GM12801 (cell line): Measurements from ENCODE around the gene NPAS2.

Source experiments
- CTCF ChIP-seq: IDR thresholded peaks from one replicate; pipeline ENCODE4 v1.5.1; 2011; ENCODE audit warnings: control low read depth; ENCODE audit not compliant: insufficient read length; ENCODE audit errors: extremely low read depth

Gene NPAS2

DNA sequence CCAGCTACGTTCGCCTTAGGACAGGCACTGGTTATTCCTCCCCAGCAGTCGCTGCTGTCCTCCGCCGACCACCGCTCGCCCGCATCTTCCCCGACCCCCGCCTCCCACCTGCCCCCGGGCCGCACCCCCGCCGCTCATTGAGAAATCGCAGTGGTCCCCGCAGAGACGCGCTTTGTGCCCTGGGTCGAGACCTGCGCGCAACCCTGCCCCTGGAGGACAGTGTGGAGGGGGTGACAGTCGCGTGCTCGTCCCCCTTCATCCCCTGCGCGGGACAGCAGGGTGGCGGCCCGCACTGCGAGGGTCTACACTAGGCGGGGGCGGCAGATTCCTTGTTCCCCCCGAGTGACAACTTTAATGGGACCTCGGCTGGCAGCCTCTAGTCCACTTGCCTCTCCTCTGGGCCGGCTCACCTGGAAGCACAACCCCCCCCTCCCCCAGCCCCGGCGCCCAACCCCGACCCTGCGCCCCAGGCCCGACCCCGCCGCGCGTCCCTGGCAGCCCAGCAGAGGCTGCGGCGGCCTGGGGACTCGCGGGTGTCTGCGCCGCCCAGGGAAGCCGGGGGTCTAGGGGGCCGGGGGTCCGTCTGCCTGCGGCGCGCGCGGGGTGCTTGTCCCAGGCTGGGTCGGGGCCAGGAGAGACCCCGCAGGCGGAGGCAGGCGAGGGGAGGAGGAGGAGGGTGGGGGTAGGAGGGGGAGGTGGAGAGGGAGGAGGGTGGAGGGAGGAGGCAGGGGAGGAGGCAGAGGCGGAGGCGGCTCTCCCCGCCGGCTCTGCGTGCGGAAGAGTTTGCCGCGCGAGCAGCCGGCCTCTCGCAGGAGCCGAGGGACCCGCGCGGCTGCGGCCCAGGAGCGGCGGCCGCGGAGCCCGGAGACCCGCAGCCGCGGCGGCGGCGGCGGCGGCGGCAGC, at the start of gene NPAS2:
Gene NPAS2, plus strand, starts transcription at position 770 of the 903 bp plus-strand sequence. CDS start 84,616 bp downstream, outside the sequence.
- no peak for TF ChIP-seq CTCF

GRCh38 chr2:100771125-100771524, 48.8 kb upstream of the NPAS2 start:
- TF ChIP-seq CTCF: no peak

DNA sequence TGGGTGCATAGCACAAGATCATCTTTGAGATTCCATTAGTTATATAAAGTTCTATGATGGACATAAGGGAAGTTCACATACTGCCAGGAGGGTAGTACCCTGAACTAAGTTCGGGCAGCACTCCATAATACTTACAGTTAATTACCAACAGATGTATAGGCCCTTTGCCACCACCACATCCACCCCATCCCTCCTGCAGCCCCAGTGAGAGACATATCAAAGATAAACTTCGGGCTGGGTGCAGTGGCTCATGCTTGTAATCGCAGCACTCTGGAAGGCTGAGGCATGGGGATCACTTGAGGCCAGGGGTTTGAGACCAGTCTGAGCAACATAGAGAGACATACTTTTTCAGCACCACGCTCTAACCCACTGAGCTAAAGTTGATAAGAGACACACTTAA, 46.4 kb upstream of the NPAS2 start:
- no peak for TF ChIP-seq CTCF

GRCh38 chr2:100776445-100776844, 43.5 kb upstream of the NPAS2 start:
- TF ChIP-seq CTCF: no peak

- TF ChIP-seq CTCF: no peak
Measured at GRCh38 chr2:100778637-100779450, 41.1 kb upstream of the NPAS2 start.

DNA sequence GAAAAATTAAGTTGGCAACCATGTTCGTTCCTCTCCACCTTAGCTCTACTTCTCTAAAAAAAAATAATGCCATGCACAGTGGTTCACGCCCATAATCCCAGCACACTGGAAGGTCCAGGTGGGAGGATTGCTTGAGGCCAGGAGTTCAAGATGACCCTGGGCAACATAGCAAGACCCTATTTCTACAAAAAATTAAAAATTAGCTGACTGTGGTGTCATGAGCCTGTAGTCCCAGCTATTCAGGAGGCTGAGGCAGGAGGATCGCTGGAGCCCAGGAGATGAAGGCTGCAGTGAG, 40.1 kb upstream of the NPAS2 start:
- no peak for TF ChIP-seq CTCF

DNA sequence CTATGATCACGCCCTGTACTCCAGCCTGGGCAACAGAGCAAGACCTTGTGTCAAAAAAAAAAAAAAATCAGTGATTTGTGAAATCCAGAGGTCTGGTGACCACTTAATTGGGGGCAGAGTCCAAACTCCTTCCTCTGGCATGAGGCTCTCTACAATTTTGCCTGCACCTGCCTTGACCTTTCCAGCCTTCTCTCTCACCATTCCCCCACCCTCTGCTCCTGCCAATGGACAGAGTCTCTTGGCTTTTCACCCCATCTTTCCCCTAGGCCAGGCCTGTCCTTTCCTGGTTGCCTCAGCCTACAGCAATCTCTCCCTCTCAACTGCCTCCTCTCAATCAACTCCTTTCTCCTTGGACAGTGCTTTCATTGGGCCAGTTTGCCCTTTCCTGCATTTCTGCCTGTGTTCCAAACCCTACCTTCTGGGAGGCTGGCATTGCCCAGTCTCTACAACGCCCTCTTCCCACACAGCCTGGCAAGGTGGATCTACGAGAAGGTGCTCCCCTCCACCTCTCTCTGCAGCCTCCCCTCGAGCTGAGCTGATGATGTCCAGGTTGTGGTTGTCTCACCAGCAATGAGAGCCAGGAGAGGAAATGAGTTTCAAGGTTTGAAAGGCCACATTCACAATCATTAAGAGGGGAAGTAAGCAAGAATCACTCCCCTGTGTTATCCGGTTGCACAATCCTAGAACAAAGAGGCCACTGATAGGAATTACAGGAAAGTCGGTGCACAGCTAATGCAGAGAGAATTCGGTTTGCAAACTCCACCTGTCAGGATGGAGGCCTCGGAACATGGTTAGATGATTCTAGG, 39.5 kb upstream of the NPAS2 start:
- TF ChIP-seq CTCF: no peak
